CD4-positive, alpha-beta T cell treated with Interleukin-1 beta for 1 hour (primary cell): ENCODE results near the gene CLEC3A.
"Not testable (repeated sequence)": the region's sequence is repeated elsewhere in the genome, so short reads cannot be mapped to it uniquely, and the experiment has no call there.

Experiments used
- DNase-seq, 2 donors: peaks; one replicate each; pipeline ENCODE4 v3.0.0-alpha.2; 2020 to 2022

The CLEC3A gene

GRCh38 chr16:78035012-78035411 lies 12.7 kb downstream of the CLEC3A start:
- no peak for DNase-seq

GRCh38 chr16:78040396-78040795 lies 18.0 kb downstream of the CLEC3A start:
- no peak for DNase-seq

GRCh38 chr16:78045865-78046581 lies 23.7 kb downstream of the CLEC3A start:
- DNase-seq = peak in 1 of 2 donors; percentile 11

GRCh38 chr16:78048319-78048718 lies 26.0 kb downstream of the CLEC3A start:
- no peak for DNase-seq

GRCh38 chr16:78050734-78051400 lies 28.5 kb downstream of the CLEC3A start:
- DNase-seq = no peak

GRCh38 chr16:78057803-78058564 lies 35.6 kb downstream of the CLEC3A start:
- no peak for DNase-seq

- DNase-seq = not testable (repeated sequence)
Observed at GRCh38 chr16:78059806-78060205, 37.5 kb downstream of the CLEC3A start.

- no peak for DNase-seq
Observed at GRCh38 chr16:78060295-78060694, 37.9 kb downstream of the CLEC3A start.

- DNase-seq = no peak
Observed at GRCh38 chr16:78060809-78061208, 38.5 kb downstream of the CLEC3A start.

- no peak for DNase-seq
Observed at GRCh38 chr16:78065319-78065718, 43.0 kb downstream of the CLEC3A start.

- no peak for DNase-seq
Observed at GRCh38 chr16:78069913-78070312, 47.6 kb downstream of the CLEC3A start.

- no peak for DNase-seq
Observed at GRCh38 chr16:78072275-78072674, 49.9 kb downstream of the CLEC3A start.

- DNase-seq = no peak
Observed at GRCh38 chr16:78075800-78076199, 53.5 kb downstream of the CLEC3A start.

GRCh38 chr16:78081341-78081740 lies 59.0 kb downstream of the CLEC3A start:
- DNase-seq = no peak
